ENCODE measurements around the gene TMEM260.
A peak's percentile ranks its signal among the peaks of the same experiment; 100 is the strongest.

GRCh38 chr14:56585461-56586084 is 6.0 kb downstream of the TMEM260 start:
- TF ChIP-seq CTCF (conservative IDR thresholded peaks at IDR 0.05; ENCODE audit: low read depth, low read length) (peak; percentile 79), EZH2 (IDR thresholded peaks at IDR 0.05; ENCODE audit: low read length, unreplicated experiment) (no peak)
